HCT116 (cell line): Measurements from ENCODE around the gene OGA. TPM values are rescaled to one million over a fixed set of nuclear protein-coding genes. Genes with fewer than 3 reads are reported as not detected.

ENCODE experiments used
- ATAC-seq: fragments of 200-7000 bp; cut with Tn5 transposase; 2 replicates; pipeline ENCODE4 v1.9.1; 2020; ENCODE audit warnings: mild to moderate bottlenecking, moderate library complexity
- BruUV-seq: library from RNA; stranded (reverse); fragments of 400-500 nt; replicated peaks from 2 replicates; lab custom pipeline; 2021; lab: Mats Ljungman, UMichigan
- CTCF ChIA-PET: fragments of 300-600 bp; sonication (Branson Sonifier 250); formaldehyde crosslinking; loops from one replicate; lab custom pipeline; 2021; ENCODE audit warnings: antibody characterized with exemption; lab: Charles Lee
- POLR2A ChIA-PET: fragments of 300-600, 350-600 bp; sonication (Branson Sonifier 250); formaldehyde crosslinking; loops from one replicate; lab custom pipeline; 2021; ENCODE audit warnings: antibody characterized with exemption; lab: Charles Lee
- RAD21 ChIA-PET, 2 experiments: fragments of 300-600 bp; sonication (Branson Sonifier 250); formaldehyde crosslinking; loops; one replicate each; lab custom pipeline; 2023; ENCODE audit warnings: low total read pairs in 2 of 2; ENCODE audit not compliant: uncharacterized antibody in 2 of 2, unreplicated experiment in 2 of 2, low non-redundant PET in 1 of 2; lab: Charles Lee
- DNase-seq: peaks from one replicate; pipeline ENCODE4 v3.0.0-alpha.2; 2010; ENCODE audit warnings: low read depth, low spot score
- H2AFZ ChIP-seq: fragments of 200-600 bp; shearing (Covaris generic), sonication (generic); 2 replicates; pipeline ENCODE4 v1.6.1; 2017; ENCODE audit warnings: low read depth, mixed run types, mixed read lengths, antibody characterized with exemption, low read length; ENCODE audit not compliant: poor library complexity, severe bottlenecking
- H3K27ac ChIP-seq: 2 replicates; pipeline ENCODE4 v1.5.1; 2012; ENCODE audit warnings: low read depth, low read length
- H3K27me3 ChIP-seq: fragments of 200-600 bp; sonication (generic); 2 replicates; pipeline ENCODE4 v1.6.1; 2016; ENCODE audit warnings: mixed run types, low read length, mixed read lengths; ENCODE audit not compliant: insufficient read depth
- H3K36me3 ChIP-seq, 2 experiments: fragments of 200-500 bp in 1 of 2; fragments of 200-600 bp in 1 of 2; sonication (Bioruptor generic) in 1 of 2; sonication (generic) in 1 of 2; 2 replicates each; pipeline versions ENCODE4 v1.5.1 to v1.6.1; 2014 to 2016; ENCODE audit warnings: low read length in 2 of 2, inconsistent platforms in 1 of 2, mixed read lengths in 1 of 2, mixed run types in 1 of 2; ENCODE audit not compliant: insufficient read depth in 2 of 2, control insufficient read depth in 1 of 2
- H3K4me1 ChIP-seq, 2 experiments: fragments of 200-600 bp in 1 of 2; sonication (generic) in 1 of 2; 2 replicates each; pipeline versions ENCODE4 v1.5.1 to v1.6.1; 2012 to 2017; ENCODE audit warnings: low read length in 2 of 2, inconsistent platforms in 1 of 2, mild to moderate bottlenecking in 1 of 2, mixed read lengths in 1 of 2, mixed run types in 1 of 2, moderate library complexity in 1 of 2; ENCODE audit not compliant: insufficient read depth in 2 of 2, control insufficient read depth in 1 of 2
- H3K4me2 ChIP-seq: fragments of 200-600 bp; sonication (generic); 2 replicates; pipeline ENCODE4 v1.6.1; 2017; ENCODE audit warnings: mixed run types, low read length, mixed read lengths
- H3K4me3 ChIP-seq, 2 experiments: fragments of 200-600 bp in 1 of 2; sonication (generic) in 1 of 2; replicated peaks in 1 of 2; 2 replicates each; pipeline ENCODE4 v1.5.1; 2011 to 2016; ENCODE audit warnings: low read length in 2 of 2, control low read depth in 1 of 2, low read depth in 1 of 2, mild to moderate bottlenecking in 1 of 2, mixed read lengths in 1 of 2, mixed run types in 1 of 2
- H3K79me2 ChIP-seq: fragments of 200-600 bp; sonication (generic); 2 replicates; pipeline ENCODE4 v1.6.1; 2017; ENCODE audit warnings: mild to moderate bottlenecking, mixed run types, low read length, moderate library complexity, mixed read lengths; ENCODE audit not compliant: insufficient read depth
- H3K9ac ChIP-seq: fragments of 200-600 bp; sonication (generic); 2 replicates; pipeline ENCODE4 v1.6.1; 2016; ENCODE audit warnings: low read length, mixed read lengths
- H3K9me2 ChIP-seq: fragments of 200-600 bp; sonication (generic), shearing (Covaris generic); 2 replicates; pipeline ENCODE4 v1.6.1; 2017; ENCODE audit warnings: mixed run types, mild to moderate bottlenecking, moderate library complexity; ENCODE audit not compliant: insufficient read depth
- H3K9me3 ChIP-seq, 2 experiments: fragments of 200-500 bp in 1 of 2; fragments of 200-600 bp in 1 of 2; sonication (Bioruptor generic) in 1 of 2; sonication (generic) in 1 of 2; 2 replicates each; pipeline ENCODE4 v1.6.1; 2014 to 2017; ENCODE audit warnings: low read length in 2 of 2, mixed read lengths in 2 of 2, inconsistent platforms in 1 of 2, low read depth in 1 of 2, mild to moderate bottlenecking in 1 of 2, mixed run types in 1 of 2, moderate library complexity in 1 of 2; ENCODE audit not compliant: control insufficient read depth in 1 of 2, insufficient read depth in 1 of 2
- H4K20me1 ChIP-seq: fragments of 200-600 bp; sonication (generic), shearing (Covaris generic); 2 replicates; pipeline ENCODE4 v1.6.1; 2017; ENCODE audit warnings: mixed run types, mild to moderate bottlenecking, moderate library complexity; ENCODE audit not compliant: insufficient read depth
- CBX3 ChIP-seq: IDR thresholded peaks from 2 replicates; pipeline ENCODE4 v1.6.1; 2012; ENCODE audit warnings: low read depth
- EGR1 ChIP-seq: IDR thresholded peaks from 2 replicates; pipeline ENCODE4 v1.6.1; 2012; ENCODE audit warnings: low read depth
- ELF1 ChIP-seq: IDR thresholded peaks from 2 replicates; pipeline ENCODE4 v1.6.1; 2012; ENCODE audit warnings: low read depth, borderline replicate concordance
- EZH2phosphoT487 ChIP-seq: fragments of 200-600 bp; IDR thresholded peaks from 2 replicates; pipeline ENCODE4 v1.6.1; 2018; ENCODE audit warnings: antibody characterized with exemption, borderline replicate concordance
- JUND ChIP-seq: IDR thresholded peaks from 2 replicates; pipeline ENCODE4 v1.6.1; 2012
- POLR2A ChIP-seq: IDR thresholded peaks from 2 replicates; pipeline ENCODE4 v1.7.0; 2011; ENCODE audit warnings: borderline replicate concordance; ENCODE audit not compliant: insufficient read depth, insufficient read length; ENCODE audit errors: extremely low read depth
- POLR2AphosphoS5 ChIP-seq: IDR thresholded peaks from 2 replicates; pipeline ENCODE4 v1.6.1; 2011; ENCODE audit warnings: mild to moderate bottlenecking, low read depth, low read length, moderate library complexity
- RAD21 ChIP-seq: IDR thresholded peaks from 2 replicates; pipeline ENCODE4 v1.6.1; 2012; ENCODE audit warnings: low read depth, mild to moderate bottlenecking
- SIN3A ChIP-seq: IDR thresholded peaks from 2 replicates; pipeline ENCODE4 v1.6.1; 2012; ENCODE audit warnings: low read depth
- TCF7L2 ChIP-seq: IDR thresholded peaks from 2 replicates; pipeline ENCODE4 v1.7.0; 2011; ENCODE audit warnings: borderline replicate concordance, inconsistent platforms; ENCODE audit not compliant: insufficient read depth, insufficient read length; ENCODE audit errors: extremely low read depth
- YY1 ChIP-seq: IDR thresholded peaks from 2 replicates; pipeline ENCODE4 v1.6.1; 2011; ENCODE audit warnings: low read length, low read depth, moderate library complexity, mild to moderate bottlenecking; ENCODE audit not compliant: insufficient replicate concordance; ENCODE audit errors: extremely low read depth
- ZNF274 ChIP-seq: fragments of 200-500 bp; sonication (Bioruptor generic); IDR thresholded peaks from 2 replicates; pipeline ENCODE4 v1.6.1; 2014; ENCODE audit warnings: mild to moderate bottlenecking, low read depth, low read length, inconsistent platforms
- intact Hi-C: fragments of 100-400 bp; cut with micrococcal nuclease; formaldehyde crosslinking; loops from 2 replicates; pipeline ENCODE4 v1.10.0; 2022
- total RNA-seq: library from RNA; stranded (reverse); gene quantifications from one replicate; pipeline ENCODE4 v1.2.1, GENCODE V29; 2021; ENCODE audit not compliant: unreplicated experiment
- TF ChIP-seq, protein P1 (sequence below): IDR thresholded peaks from 2 replicates; pipeline ENCODE4 v1.6.1; 2012
- TF ChIP-seq, protein P2 (sequence below): IDR thresholded peaks from 2 replicates; pipeline ENCODE4 v1.6.1; 2012
- TF ChIP-seq, protein P3 (sequence below): IDR thresholded peaks from 2 replicates; pipeline ENCODE4 v1.6.1; 2011; ENCODE audit warnings: mild to moderate bottlenecking, low read length, moderate library complexity; ENCODE audit not compliant: insufficient replicate concordance; ENCODE audit errors: extremely low read depth
- TF ChIP-seq, protein P4 (sequence below): IDR thresholded peaks from 2 replicates; pipeline ENCODE4 v1.6.1; 2012; ENCODE audit warnings: low read depth

Gene OGA
- total RNA-seq, 1 experiment from 2014 or later: 127 TPM

DNA sequence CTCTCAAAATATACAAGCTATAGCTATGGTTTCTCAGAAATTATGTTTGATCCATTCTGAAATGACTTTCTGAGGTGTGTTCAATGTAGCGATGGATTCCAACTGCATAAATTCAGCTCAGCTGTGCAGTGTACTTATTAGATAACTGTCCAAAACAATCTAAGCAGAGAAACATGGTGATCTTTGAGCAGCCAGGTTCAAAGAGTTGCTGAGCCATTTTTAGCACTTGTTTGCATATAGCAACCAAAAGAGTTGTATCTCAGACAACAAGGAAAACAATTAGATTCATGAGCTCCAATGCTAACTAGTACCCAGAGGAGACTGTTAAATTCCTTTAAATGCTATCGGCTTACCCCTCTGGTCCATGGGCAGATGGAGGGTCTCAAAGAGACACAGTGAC lies 41.3 kb upstream of the OGA start:
- H3K27ac ChIP-seq: no peak overlapping the region
- BruUV-seq: no TSS peak
- peaks cover 0 to 6% of the 10 kb centered on the region in 2 experiments; a peak in 1 of 4 replicates for H3K4me1 ChIP-seq
- ATAC-seq: no peak
- H3K4me3 ChIP-seq: no peak overlapping the region
- POLR2A ChIA-PET: no interaction called here
- no peaks in the 10 kb centered on the region for H4K20me1 ChIP-seq
- H3K79me2 ChIP-seq: no peaks in the 10 kb centered on the region
- no peaks in the 10 kb centered on the region for H3K9me2 ChIP-seq
- intact Hi-C loops: no loop called here
- DNase-seq: no peak
- H3K4me2 ChIP-seq: no peak overlapping the region
- RAD21 ChIA-PET: no interaction called here
- no peak overlapping the region for H2AFZ ChIP-seq
- peaks cover 5 to 7% of the 10 kb centered on the region in 2 experiments; a peak in 1 of 4 replicates for H3K9me3 ChIP-seq
- no peaks in the 10 kb centered on the region for H3K36me3 ChIP-seq
- H3K9ac ChIP-seq: no peak overlapping the region
- CTCF ChIA-PET: interaction anchor here (3.9 kb wide), 1 partner anchor 19 kb away, joined by 25 read pairs; no protein-coding TSS in a partner anchor
- H3K27me3 ChIP-seq: no peaks in the 10 kb centered on the region
- TF ChIP-seq POLR2A (no peak), POLR2AphosphoS5 (no peak), TCF7L2 (no peak), ZNF274 (no peak), ELF1 (no peak), YY1 (no peak), RAD21 (no peak), EZH2phosphoT487 (no peak), CBX3 (no peak), SIN3A (no peak), EGR1 (no peak), JUND (no peak)
- TF ChIP-seq, protein P1, sequence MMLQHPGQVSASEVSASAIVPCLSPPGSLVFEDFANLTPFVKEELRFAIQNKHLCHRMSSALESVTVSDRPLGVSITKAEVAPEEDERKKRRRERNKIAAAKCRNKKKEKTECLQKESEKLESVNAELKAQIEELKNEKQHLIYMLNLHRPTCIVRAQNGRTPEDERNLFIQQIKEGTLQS: no peak
- TF ChIP-seq, protein P2, sequence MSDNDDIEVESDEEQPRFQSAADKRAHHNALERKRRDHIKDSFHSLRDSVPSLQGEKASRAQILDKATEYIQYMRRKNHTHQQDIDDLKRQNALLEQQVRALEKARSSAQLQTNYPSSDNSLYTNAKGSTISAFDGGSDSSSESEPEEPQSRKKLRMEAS: no peak
- TF ChIP-seq, protein P3, sequence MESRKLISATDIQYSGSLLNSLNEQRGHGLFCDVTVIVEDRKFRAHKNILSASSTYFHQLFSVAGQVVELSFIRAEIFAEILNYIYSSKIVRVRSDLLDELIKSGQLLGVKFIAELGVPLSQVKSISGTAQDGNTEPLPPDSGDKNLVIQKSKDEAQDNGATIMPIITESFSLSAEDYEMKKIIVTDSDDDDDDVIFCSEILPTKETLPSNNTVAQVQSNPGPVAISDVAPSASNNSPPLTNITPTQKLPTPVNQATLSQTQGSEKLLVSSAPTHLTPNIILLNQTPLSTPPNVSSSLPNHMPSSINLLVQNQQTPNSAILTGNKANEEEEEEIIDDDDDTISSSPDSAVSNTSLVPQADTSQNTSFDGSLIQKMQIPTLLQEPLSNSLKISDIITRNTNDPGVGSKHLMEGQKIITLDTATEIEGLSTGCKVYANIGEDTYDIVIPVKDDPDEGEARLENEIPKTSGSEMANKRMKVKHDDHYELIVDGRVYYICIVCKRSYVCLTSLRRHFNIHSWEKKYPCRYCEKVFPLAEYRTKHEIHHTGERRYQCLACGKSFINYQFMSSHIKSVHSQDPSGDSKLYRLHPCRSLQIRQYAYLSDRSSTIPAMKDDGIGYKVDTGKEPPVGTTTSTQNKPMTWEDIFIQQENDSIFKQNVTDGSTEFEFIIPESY: no peak
- TF ChIP-seq, protein P4, sequence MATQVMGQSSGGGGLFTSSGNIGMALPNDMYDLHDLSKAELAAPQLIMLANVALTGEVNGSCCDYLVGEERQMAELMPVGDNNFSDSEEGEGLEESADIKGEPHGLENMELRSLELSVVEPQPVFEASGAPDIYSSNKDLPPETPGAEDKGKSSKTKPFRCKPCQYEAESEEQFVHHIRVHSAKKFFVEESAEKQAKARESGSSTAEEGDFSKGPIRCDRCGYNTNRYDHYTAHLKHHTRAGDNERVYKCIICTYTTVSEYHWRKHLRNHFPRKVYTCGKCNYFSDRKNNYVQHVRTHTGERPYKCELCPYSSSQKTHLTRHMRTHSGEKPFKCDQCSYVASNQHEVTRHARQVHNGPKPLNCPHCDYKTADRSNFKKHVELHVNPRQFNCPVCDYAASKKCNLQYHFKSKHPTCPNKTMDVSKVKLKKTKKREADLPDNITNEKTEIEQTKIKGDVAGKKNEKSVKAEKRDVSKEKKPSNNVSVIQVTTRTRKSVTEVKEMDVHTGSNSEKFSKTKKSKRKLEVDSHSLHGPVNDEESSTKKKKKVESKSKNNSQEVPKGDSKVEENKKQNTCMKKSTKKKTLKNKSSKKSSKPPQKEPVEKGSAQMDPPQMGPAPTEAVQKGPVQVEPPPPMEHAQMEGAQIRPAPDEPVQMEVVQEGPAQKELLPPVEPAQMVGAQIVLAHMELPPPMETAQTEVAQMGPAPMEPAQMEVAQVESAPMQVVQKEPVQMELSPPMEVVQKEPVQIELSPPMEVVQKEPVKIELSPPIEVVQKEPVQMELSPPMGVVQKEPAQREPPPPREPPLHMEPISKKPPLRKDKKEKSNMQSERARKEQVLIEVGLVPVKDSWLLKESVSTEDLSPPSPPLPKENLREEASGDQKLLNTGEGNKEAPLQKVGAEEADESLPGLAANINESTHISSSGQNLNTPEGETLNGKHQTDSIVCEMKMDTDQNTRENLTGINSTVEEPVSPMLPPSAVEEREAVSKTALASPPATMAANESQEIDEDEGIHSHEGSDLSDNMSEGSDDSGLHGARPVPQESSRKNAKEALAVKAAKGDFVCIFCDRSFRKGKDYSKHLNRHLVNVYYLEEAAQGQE: no peak
